ENCODE results near the gene SPTBN1.
A peak's percentile ranks its signal among the peaks of the same experiment; 100 is the strongest.

The SPTBN1 gene

DNA sequence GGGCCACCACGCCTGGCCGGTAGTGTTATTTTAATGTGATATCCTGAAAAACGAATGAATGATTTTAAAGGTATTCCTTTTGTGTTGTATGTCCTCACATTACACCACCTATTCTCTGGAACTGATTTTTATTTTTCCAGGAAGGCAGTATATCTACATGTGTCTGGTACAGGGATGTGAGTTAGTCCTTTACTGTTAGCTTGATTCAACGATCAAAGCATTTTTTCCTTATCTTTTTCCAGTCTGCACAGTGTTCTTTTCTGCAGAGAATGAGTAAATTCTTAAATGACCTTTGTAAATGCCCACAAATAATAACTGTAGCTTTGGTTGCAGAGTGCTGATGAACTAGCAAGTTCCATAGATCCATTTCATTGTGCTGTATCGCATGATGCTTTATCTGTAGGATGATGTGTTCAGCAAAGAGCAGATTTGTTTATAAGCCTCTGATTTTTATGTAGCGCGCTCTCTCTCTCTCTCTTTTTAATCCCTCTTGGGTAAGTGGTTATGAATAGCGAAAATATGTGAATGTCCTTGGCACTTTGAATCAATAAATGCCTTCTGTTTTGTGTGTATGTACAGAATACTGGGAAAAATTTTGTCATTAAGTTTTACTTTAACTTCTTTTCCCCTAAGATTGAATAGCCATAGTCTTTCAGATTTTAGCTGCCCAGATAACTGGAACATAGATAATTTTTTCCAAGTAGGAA, 184.9 kb downstream of the SPTBN1 start:
- H3K36me3 Mint-ChIP-seq: peaks cover 13% of the 10 kb centered on the region
- no peaks in the 10 kb centered on the region for H3K27me3 Mint-ChIP-seq
- H3K9me3 Mint-ChIP-seq: no peaks in the 10 kb centered on the region
- peaks cover 15% of the 10 kb centered on the region for H3K4me1 Mint-ChIP-seq
- no peak overlapping the region for H3K4me3 Mint-ChIP-seq
- H3K27ac Mint-ChIP-seq: peak overlapping the region; percentile 52

DNA sequence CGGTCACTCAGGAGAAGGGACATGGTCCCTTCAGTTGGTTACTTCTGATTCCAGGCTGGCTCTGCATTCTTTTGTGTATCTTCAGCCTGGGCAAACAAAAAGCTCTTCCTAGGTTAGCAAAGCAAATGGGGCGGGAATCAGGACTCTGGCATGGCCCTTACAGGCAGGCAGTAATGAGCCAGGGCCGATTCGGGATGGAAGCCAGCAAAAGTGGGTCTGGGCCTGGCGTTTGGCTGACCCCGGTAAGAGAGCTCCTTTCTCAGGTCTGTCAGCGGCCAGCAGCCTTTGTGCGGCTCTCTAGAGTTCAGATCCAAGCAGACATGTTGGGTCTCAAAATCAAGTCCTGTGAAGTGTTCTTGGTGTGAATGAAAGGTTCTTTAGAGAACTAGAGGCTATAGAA, 185.9 kb downstream of the SPTBN1 start:
- Mint-ChIP-seq H3K4me3 (no peak overlapping the region), H3K27ac (peak overlapping the region; percentile 81), H3K36me3 (peaks cover 11% of the 10 kb centered on the region), H3K4me1 (peaks cover 11% of the 10 kb centered on the region), H3K27me3 (no peaks in the 10 kb centered on the region), H3K9me3 (no peaks in the 10 kb centered on the region)

DNA sequence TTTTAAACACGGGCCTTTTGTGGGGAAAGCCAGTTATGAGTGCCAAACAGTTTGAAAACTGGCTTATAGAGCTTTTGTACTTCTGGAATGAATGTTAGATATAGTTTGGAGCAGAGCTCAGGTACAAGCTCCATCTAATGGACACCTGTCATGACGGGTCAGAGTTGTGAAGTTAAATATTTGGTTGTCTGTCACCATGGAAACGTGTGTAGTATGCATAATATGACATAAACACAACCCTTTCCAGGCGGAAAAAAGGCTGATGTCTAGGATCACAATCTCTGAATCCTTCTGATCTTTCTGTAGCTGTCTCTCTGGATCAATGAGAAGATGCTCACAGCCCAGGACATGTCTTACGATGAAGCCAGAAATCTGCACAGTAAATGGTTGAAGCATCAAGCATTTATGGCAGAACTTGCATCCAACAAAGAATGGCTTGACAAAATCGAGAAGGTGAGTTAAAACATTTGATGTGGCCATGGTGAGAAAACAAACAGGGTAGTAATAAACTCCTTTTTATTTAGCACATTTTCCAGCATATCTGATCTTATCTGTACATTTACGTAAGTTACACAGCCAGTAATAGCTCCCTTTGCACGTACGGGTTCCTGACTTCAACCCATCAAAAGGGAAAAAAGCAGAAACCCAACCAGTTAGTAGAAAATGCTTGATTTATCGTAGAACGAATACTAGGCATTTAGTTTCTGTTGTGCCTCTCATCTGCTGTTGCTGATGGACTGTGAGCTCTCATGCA, 186.7 kb downstream of the SPTBN1 start:
- peaks cover 6% of the 10 kb centered on the region for H3K4me1 Mint-ChIP-seq
- no peaks in the 10 kb centered on the region for H3K27me3 Mint-ChIP-seq
- peak overlapping the region; percentile 76 for H3K27ac Mint-ChIP-seq
- H3K9me3 Mint-ChIP-seq: no peaks in the 10 kb centered on the region
- peaks cover 12% of the 10 kb centered on the region for H3K36me3 Mint-ChIP-seq
- no peak overlapping the region for H3K4me3 Mint-ChIP-seq

DNA sequence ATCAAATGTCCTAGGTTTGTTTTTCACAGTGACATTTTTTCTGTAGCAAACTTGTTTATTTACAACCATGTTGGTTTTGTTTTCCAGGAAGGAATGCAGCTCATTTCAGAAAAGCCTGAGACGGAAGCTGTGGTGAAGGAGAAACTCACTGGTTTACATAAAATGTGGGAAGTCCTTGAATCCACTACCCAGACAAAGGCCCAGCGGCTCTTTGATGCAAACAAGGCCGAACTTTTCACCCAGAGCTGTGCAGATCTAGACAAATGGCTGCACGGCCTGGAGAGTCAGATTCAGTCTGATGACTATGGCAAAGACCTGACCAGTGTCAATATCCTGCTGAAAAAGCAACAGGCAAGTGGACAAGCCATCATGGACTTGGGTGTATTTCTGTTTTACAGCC, 188.1 kb downstream of the SPTBN1 start:
- Mint-ChIP-seq H3K27me3 (no peaks in the 10 kb centered on the region), H3K4me3 (no peak overlapping the region), H3K27ac (no peak overlapping the region), H3K9me3 (no peaks in the 10 kb centered on the region), H3K4me1 (peaks cover 6% of the 10 kb centered on the region), H3K36me3 (peaks cover 8% of the 10 kb centered on the region)

DNA sequence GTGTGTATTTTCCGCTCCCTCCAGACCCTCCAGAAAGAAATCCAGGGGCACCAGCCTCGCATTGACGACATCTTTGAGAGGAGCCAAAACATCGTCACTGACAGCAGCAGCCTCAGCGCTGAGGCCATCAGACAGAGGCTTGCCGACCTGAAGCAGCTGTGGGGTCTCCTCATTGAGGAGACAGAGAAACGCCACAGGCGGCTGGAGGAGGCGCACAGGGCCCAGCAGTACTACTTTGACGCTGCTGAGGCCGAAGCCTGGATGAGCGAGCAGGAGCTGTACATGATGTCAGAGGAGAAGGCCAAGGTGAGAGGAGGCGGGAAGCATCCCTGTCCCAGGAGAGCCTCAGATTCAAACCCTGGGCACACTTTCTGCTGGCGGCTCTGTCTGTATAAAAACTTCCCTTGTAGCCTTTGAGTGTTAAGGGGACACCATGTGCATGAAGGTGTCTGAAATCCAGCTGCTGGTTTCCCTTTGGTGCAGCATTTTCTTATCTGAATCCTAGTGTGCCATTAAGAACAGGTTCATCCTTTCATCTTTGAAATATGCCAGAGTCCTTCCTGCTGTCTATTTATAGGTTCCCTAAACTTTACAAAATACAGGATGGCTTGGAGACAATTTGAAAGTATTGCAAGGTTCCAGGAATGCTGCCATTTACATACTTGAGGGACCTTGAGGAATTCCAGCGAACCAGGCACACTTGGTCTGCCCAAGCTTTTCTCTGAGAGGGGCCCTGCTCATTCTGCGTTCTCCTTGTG, 190.2 kb downstream of the SPTBN1 start:
- Mint-ChIP-seq H3K27ac (no peak overlapping the region), H3K4me3 (no peak overlapping the region), H3K36me3 (peaks cover 12% of the 10 kb centered on the region), H3K27me3 (no peaks in the 10 kb centered on the region), H3K9me3 (no peaks in the 10 kb centered on the region), H3K4me1 (peaks cover 6% of the 10 kb centered on the region)

DNA sequence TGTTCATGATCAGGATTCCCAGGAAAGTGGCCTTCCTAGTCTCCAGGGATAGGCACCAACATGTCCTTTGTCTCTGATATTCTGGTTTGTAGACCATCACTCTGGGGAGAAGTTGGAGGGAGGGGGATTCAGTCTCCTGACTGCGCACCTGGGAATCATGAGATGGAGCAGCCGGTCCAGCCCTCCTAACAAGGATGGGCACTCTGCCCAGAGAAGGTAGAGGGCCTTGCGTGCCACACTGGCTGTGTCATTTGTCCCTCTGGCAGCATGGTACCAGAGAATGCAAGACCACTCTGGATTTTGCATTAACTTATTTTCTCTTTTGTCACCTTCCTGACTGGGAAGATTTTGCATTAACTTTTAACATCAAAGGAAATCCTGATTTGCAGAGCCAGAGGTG, 192.1 kb downstream of the SPTBN1 start:
- Mint-ChIP-seq H3K4me1 (peaks cover 12% of the 10 kb centered on the region), H3K27me3 (no peaks in the 10 kb centered on the region), H3K9me3 (no peaks in the 10 kb centered on the region), H3K4me3 (no peak overlapping the region), H3K36me3 (peaks cover 21% of the 10 kb centered on the region), H3K27ac (no peak overlapping the region)

DNA sequence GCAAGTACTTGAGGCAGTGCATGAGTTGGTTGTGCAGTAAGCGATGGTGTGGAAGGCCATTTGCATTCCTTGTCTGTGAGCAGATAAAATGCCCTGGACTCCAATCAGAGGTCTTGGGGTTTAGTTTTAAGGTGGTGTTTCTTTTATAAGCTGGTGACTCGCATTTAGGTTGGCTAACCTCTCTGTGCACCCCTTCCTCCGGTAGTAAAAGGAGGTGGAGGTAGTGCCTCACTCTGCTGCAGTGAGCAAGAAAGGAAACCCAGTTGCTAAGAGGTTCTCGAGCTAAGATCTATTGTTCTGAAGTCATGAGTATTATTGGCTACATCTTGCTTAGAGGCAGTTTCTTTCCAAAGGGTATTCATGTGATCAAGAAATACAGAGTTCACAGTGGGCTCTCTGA, 193.1 kb downstream of the SPTBN1 start:
- peaks cover 21% of the 10 kb centered on the region for H3K36me3 Mint-ChIP-seq
- peaks cover 12% of the 10 kb centered on the region for H3K4me1 Mint-ChIP-seq
- H3K27me3 Mint-ChIP-seq: no peaks in the 10 kb centered on the region
- H3K4me3 Mint-ChIP-seq: no peak overlapping the region
- H3K9me3 Mint-ChIP-seq: no peaks in the 10 kb centered on the region
- peak overlapping the region; percentile 74 for H3K27ac Mint-ChIP-seq

DNA sequence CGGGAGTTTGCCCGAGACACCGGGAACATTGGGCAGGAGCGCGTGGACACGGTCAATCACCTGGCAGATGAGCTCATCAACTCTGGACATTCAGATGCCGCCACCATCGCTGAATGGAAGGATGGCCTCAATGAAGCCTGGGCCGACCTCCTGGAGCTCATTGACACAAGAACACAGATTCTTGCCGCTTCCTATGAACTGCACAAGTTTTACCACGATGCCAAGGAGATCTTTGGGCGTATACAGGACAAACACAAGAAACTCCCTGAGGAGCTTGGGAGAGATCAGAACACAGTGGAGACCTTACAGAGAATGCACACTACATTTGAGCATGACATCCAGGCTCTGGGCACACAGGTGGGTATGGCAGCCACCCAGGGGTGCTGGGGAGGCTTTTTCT, 193.5 kb downstream of the SPTBN1 start:
- Mint-ChIP-seq H3K4me1 (peaks cover 12% of the 10 kb centered on the region), H3K4me3 (no peak overlapping the region), H3K27ac (peak overlapping the region; percentile 74), H3K27me3 (no peaks in the 10 kb centered on the region), H3K36me3 (peaks cover 21% of the 10 kb centered on the region), H3K9me3 (no peaks in the 10 kb centered on the region)

DNA sequence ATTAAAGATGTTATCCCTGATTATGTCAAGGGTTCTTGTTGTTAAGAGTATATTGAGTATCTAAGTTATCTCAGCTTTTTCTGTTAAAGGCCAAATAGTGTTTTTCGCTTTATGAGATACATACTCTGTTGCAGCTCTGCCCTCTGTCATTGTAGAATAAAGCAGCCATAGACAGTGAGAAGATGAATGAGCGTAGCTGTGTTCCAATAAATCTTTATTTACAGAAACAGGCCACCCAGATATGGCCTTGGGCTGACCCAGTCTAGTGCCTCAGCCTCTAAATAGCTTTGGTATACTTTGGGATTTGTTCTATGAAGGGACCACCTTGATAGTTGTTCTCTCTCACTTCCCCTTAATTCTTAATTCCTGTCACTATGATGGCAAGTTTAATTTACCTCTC, 194.5 kb downstream of the SPTBN1 start:
- H3K9me3 Mint-ChIP-seq: no peaks in the 10 kb centered on the region
- H3K36me3 Mint-ChIP-seq: peaks cover 18% of the 10 kb centered on the region
- no peaks in the 10 kb centered on the region for H3K27me3 Mint-ChIP-seq
- peaks cover 12% of the 10 kb centered on the region for H3K4me1 Mint-ChIP-seq
- H3K27ac Mint-ChIP-seq: peak overlapping the region; percentile 37
- no peak overlapping the region for H3K4me3 Mint-ChIP-seq

DNA sequence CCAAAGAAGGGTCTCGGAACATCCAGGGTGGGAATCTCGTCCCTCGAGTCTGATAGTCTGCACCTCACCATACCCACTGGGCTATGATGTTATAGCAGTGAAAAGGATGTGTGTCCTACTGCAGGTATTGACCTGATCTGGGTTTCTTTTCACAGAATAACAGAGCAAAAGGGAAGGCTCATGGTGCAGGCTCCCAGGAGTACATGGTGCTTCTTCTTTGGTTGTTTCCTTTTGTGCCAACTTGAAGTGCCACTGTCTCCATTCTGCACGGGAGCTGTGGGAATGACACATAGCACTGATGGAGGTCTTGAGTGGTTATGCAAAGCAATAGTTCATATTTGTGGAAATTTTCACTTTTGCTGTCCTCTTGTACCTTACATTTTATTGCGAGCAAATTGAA, 195.2 kb downstream of the SPTBN1 start:
- H3K27ac Mint-ChIP-seq: no peak overlapping the region
- no peaks in the 10 kb centered on the region for H3K9me3 Mint-ChIP-seq
- no peak overlapping the region for H3K4me3 Mint-ChIP-seq
- H3K36me3 Mint-ChIP-seq: peaks cover 22% of the 10 kb centered on the region
- H3K4me1 Mint-ChIP-seq: peaks cover 12% of the 10 kb centered on the region
- no peaks in the 10 kb centered on the region for H3K27me3 Mint-ChIP-seq

DNA sequence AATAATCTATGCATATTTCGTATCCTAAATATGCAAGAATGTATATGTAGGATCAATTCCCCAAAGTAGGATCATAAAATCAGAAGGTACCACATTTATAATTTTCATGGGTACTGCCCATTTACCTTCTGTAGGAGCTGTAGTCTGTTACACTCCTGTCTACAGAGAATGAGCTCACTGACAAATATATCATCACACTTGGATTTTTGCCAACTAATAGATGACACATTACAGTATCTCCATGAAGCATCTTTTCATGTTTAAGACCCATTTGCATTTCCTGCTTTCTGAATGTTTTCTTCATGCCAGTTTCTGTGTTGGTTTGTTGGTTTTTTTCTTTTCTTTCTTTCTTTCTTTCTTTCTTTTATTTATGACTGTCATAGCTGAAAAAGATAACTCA, 196.4 kb downstream of the SPTBN1 start:
- H3K4me1 Mint-ChIP-seq: peaks cover 12% of the 10 kb centered on the region
- H3K4me3 Mint-ChIP-seq: no peak overlapping the region
- peaks cover 20% of the 10 kb centered on the region for H3K36me3 Mint-ChIP-seq
- H3K27me3 Mint-ChIP-seq: no peaks in the 10 kb centered on the region
- peak overlapping the region; percentile 91 for H3K27ac Mint-ChIP-seq
- H3K9me3 Mint-ChIP-seq: no peaks in the 10 kb centered on the region

DNA sequence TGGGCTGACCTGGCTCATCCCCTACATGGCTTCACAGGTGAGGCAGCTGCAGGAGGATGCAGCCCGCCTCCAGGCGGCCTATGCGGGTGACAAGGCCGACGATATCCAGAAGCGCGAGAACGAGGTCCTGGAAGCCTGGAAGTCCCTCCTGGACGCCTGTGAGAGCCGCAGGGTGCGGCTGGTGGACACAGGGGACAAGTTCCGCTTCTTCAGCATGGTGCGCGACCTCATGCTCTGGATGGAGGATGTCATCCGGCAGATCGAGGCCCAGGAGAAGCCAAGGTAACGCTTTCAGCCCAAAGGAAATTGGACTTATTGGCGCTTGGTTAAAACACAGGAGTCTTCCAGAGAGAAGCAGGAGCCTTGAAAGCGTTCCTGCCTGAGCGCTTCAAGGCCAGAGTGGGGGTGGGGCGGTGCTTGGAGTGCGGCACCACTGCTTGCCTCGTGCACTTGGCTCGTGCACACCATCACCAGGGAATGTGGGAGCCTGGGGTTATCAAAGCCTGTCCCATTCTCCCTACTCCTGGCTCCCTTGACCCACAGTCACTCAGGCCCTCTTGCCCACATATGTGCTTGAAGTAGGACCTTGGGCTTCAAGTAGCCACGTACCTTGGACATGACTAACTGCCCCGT, 197.6 kb downstream of the SPTBN1 start:
- H3K9me3 Mint-ChIP-seq: no peaks in the 10 kb centered on the region
- no peak overlapping the region for H3K27ac Mint-ChIP-seq

DNA sequence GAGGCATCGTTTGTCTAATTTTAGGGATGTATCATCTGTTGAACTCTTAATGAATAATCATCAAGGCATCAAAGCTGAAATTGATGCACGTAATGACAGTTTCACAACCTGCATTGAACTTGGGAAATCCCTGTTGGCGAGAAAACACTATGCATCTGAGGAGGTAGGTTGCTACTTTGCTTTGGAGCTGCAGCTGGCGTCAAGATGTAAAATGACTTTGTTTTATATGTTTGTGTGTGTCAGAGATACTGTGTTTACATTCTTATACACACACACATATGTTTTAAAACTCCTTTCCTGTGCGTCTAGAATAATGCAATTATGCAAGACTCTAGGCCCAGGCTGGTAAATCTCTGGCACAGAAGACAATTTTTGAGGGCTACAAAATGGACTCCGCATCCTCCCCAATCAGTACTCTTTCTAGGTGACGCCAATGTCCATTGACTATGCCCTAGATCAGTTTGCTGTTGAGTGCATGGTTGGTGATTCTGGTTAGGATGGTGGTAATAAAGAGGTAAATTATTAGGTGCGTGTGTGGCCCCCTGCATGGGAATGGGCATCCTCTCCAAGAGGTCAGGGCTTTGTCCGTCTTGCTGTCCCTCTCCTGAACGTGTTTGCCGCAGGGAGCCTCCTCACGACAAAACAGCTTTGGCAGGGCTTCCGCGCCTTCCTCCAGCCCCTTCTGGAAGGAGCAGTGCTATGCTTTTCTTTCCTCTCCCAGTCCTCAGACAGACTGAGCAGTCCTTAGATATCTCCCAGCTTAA, 199.1 kb downstream of the SPTBN1 start:
- no peaks in the 10 kb centered on the region for H3K9me3 Mint-ChIP-seq

More for the DNA sequence above, 197.6 kb downstream of the SPTBN1 start:
- Mint-ChIP-seq H3K27me3 (no peaks in the 10 kb centered on the region), H3K36me3 (peaks cover 25% of the 10 kb centered on the region), H3K4me3 (no peak overlapping the region), H3K4me1 (peaks cover 12% of the 10 kb centered on the region)

DNA sequence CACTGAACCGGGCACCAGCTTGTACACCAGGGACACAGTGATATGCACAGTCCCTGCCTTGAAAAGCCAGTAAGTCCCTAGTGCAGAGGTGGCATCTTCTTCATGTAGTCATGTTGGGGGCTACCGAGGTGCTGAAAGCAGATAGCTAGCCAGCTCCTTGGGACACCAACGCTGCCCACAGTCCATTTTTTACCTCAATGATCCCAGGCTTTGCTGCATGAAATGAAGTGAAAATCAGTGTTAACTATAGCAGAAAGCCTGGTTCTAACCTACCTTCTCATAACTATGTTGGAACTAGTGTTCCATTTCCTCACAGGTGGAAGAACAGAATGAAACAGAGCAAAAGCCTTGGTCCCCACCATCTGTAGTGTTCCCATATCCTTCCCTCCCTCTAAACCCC, 200.7 kb downstream of the SPTBN1 start:
- Mint-ChIP-seq H3K4me1 (peaks cover 12% of the 10 kb centered on the region), H3K4me3 (no peak overlapping the region), H3K27ac (no peak overlapping the region), H3K9me3 (no peaks in the 10 kb centered on the region), H3K36me3 (peaks cover 24% of the 10 kb centered on the region), H3K27me3 (no peaks in the 10 kb centered on the region)

More for the DNA sequence above, 199.1 kb downstream of the SPTBN1 start:
- Mint-ChIP-seq H3K27me3 (no peaks in the 10 kb centered on the region), H3K4me1 (peaks cover 12% of the 10 kb centered on the region), H3K36me3 (peaks cover 25% of the 10 kb centered on the region), H3K27ac (no peak overlapping the region), H3K4me3 (no peak overlapping the region)

DNA sequence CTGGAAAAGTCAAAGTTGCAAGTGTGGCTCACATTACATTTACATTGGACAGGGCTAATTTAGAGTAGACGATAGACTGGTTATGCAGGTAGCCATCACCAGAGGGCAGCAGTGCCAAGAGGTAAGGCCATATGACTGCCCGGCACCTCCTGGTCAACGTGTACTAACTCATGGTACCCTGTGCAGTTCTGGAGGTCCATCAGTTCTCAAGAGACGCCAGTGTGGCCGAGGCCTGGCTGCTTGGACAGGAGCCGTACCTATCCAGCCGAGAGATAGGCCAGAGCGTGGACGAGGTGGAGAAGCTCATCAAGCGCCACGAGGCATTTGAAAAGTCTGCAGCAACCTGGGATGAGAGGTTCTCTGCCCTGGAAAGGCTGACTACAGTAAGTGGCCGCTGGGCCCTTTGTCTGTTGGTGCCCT, 201.5 kb downstream of the SPTBN1 start:
- H3K9me3 Mint-ChIP-seq: no peaks in the 10 kb centered on the region
- H3K4me3 Mint-ChIP-seq: no peak overlapping the region
- no peaks in the 10 kb centered on the region for H3K27me3 Mint-ChIP-seq
- peaks cover 20% of the 10 kb centered on the region for H3K36me3 Mint-ChIP-seq
- H3K4me1 Mint-ChIP-seq: peaks cover 6% of the 10 kb centered on the region
- peak overlapping the region; percentile 61 for H3K27ac Mint-ChIP-seq
